Stimulated activated CD4-positive, alpha-beta T cell treated with anti-CD3 and anti-CD28 coated beads, TNF-alpha, amount 100 ng/mL, for 1 hour (primary cell): ENCODE data around the gene RALY.

Source experiments
- DNase-seq, 3 donors: peaks; one replicate each; pipeline ENCODE4 v3.0.0-alpha.2; 2020; ENCODE audit warnings: low read depth in 3 of 3, low spot score in 1 of 3

RALY gene

DNA sequence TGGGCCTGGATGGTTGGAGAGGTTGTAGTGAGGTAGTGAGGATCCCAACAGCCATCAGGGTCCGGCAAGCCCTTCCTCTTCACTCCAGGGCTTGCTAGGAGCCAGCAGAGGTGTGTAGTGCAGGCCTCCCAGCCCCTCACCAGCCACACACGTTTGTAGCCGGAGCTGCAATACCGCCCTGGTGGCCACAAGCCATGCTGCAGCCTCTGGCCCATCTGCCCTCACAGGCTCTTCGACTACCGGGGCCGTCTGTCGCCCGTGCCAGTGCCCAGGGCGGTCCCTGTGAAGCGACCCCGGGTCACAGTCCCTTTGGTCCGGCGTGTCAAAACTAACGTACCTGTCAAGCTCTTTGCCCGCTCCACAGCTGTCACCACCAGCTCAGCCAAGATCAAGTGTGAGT is 81.9 kb downstream of the RALY start:
- DNase-seq = no peak

DNA sequence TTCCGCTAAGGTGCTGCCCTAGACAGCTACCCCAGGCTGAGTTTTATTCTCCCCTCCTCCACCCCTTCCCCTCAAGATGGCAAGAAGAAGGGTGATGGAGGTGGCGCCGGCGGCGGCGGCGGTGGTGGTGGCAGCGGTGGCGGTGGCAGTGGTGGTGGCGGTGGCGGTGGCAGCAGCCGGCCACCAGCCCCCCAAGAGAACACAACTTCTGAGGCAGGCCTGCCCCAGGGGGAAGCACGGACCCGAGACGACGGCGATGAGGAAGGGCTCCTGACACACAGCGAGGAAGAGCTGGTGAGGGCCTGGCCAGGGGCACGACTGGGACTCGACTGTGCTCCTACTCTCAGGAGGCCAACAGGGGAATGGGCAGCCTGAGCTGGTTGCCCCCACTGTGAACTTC is 83.2 kb downstream of the RALY start:
- DNase-seq = no peak

DNA sequence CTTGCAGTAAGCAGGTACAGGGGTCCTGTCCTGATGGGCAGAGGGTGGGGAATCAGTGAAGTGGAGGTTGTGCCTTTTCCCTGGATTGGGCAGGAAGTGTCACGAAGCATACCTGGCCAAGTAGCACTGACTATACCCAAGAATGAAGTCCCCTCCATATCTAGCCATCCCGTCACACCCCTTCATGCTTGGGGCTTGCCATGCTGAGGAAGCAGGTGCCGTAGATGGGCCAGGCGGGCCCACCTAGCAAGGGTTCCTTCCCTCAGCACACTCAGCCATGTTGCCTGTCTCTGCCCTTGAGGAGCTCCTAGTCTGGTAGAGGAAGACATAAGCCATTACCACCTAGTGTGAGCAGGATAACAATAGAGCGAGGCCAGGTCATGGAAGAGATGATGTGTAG is 84.8 kb downstream of the RALY start:
- DNase-seq = no peak

DNA sequence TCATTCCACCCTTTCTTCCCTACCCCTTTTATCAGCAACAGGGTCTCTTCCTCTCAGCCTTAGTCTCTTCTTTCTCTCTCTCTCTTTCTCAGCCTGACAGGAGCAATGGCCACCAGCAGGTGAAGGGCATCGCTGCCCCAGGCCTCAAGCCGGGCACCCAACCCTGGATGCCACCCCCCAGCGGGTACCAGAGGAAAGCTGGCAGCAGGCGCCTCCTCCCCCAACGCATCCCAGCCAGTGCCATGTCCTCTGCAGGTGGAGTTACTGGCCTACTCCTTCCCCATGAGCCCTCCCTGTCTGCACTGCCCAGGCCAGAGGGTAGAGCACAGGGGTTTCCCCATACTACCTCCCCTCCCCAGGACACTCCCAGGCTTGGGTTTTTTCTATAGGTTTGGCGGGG is 86.1 kb downstream of the RALY start:
- DNase-seq = no peak

DNA sequence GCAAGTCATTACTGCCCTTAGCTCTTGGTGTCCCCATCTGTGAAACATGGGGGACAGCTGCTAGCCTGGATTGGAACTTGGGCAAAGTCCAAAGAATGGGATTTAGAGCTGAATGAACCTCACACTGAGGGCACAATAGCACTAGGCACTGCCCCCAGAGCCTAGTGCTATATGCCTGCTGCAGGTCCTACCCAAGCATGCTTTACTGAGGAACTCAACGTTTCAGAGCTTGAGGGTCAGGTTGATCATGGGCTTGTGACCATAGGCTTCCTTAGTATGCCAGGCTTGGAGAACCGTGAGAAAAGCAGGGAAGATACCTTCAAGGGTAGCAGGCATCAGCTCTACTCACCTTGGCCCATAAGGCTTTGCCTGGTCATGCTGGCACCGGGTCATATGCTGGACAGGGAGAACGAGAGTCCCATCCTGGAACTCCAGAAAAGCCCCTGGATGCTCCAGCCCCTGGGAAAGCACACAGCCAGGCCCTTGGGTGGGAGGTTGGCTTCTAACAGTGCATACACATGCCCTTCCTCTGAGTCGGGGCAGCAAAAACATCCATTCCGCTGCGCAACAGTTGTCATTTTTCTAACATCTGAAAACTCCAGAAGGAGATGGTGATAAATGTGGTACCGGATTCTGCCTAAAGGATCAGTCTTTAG is 88.6 kb downstream of the RALY start:
- DNase-seq = no peak

DNA sequence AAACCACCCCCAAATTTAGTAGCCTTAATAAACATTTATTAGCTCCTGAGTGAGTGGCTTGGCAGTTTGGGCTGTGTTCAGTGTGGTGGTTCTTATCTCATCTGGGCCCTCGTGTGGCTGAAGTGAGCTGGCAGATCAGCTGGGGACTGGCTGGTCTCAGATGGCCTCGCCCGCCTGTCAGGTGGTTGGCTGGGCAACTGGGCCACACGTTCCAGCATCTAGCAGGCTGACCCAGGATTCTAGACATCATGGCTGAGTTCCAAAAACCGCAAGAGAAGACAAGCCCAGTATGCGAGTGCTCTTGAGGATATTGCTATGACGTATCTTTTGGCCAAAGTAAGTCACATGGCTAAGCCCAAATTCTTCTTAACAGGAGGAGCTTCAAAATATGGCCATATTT is 89.4 kb downstream of the RALY start:
- DNase-seq = no peak

DNA sequence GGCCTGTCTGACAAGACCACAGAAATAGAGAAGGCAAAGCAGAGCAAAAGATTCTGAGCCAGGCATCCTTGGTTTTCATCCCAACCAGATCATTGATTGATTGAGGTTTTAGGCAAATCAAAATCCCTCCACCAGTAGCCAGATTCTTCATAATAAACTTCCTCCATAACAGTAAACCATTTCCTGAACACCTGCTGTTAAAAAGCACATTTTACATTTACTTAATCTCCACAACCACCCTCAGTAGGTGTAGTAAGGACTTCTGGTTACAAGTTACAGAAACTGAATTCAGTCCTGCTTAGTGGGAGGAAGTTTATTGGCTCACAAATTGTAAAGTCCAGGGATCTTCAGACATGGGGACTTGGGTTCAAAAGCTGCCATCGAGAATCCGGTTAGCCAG is 90.1 kb downstream of the RALY start:
- DNase-seq = no peak

DNA sequence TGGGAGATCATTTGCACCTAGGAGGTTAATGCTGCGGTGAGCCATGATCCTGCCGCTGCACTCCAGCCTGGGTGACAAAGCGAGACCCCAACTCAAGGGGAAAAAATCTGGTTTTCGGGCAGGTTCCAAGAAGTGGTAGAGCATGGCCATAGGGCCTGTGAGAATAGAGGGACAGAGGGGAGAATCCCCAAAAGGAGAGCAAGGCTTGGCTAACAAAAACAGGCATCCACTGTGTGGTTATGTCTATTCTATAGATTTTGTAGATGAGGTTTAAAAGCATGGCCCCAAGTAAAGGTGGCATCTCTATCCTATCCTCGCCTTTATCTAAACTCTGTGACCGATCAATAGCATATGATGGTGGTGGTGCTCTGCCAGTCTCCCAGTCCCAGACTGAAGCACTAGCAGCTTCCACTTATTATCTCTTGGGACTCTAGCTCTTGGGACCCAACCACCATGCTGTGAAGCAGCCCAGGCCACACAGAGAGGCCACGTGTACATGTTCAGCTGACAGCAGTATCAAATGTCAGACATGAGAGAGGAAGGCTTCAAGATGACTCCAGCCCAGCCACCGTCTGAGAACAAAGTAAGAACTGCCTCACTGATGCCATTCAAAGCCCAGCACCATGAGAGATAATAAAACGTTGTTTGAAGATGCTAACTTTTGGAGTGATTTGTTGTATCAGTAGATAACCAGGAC is 90.7 kb downstream of the RALY start:
- DNase-seq = no peak

DNA sequence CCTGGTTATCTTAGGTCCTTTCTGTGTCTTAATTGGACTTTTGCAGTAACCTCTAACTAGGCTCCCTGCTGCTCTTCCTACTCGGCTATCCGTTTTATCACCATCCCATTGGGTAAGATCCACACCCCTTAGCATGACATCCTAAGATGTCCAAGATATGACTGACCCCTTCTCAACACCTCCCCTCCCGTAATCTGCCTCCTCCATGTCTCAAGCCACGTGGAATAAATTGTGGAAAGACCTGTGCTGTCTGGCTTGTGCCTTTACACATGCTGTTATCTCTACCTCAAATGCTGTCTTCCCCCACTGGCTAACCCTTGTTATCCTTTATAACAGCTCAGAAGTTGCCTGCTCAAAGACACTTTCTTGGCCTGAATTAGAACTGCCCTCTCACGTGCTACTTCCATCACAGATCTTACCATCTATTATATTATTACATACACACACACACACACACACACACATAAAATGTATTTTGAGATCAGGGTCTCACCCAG is 91.9 kb downstream of the RALY start:
- no peak for DNase-seq

DNA sequence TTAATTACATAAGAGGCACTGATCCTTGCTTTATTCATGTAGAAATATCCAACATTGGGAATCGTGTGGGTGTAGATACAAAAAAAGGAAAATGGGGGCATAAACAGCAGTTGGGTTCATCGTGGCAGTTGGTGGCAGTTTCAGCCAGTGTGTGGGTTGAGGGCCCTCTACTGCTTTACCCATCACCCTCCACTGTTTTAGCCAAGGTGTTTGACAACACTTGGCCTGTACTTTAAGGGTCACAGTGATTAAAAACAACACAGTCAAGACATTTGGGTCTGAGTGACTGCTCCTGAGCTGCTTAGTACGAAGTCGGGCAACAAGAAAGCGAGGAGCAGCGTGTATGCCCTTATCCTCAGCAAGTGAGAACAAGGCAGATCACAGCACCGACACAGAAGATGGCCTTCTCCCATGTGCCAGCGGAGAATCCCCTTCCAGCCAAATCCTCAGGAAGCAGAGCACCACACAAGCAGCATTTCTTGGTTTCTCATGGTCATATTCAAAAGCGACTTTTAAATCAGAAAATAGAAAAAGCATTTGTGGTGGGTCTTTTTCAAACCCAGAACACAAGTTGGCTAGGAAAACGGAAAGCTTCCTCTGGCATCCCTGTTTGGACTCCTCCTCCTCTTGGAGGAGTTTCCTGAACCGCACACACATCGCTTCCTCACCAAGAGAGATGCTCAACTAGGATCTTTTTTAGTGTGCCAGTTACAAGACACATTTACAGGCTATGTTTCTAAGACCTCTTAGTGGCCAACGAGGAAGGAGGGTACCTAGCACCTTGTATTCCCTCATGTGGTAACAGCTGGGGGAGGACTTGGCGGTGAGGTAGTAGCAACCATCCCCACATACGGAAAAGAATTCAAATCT is 94.8 kb downstream of the RALY start:
- no peak for DNase-seq

DNA sequence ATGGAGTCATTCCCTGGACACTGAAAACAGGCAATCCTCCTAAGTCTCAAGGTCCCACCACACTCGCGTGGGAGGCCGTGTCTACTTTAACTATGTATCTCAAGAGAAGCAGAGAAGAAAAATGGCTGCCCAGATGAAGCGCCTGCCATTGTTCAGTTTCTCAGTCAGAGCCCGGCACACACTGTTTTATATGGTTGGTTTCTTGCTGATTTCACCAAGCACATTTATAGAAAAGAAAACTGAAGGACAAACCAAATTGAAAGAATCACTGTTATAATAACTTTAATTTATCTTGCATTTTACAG is 95.4 kb downstream of the RALY start:
- no peak for DNase-seq

DNA sequence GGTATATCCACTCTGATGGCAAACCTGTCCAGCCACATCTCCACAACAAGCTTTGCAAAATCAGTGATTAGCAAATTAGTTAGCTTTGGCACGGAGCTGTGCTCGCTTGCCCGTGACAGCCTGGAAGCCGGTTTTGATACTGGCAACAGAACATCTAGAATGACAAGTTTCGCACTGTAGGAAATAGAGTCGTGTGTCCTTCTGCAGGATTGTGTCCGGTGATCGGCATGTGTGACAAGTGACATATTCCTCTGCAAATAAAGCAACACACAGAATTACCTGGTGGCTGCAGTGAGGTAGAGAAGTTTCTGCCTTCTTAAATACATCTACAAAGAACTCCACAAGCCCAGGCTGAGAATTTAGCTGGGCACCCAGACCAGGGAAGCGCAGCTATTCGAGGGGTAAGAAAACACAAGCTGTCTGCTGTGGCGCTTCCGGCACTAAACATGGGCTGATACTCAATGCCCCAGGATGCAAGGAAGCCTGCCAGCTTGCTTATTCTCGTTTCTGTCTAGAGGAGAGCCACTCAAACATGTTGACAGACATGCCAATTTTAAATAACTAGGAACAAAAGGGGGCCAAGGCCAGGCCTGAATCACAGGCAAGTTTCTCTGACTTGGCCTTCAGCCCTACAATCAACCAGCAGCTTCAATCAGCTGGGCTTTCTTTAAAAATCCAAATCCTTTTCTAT is 96.1 kb downstream of the RALY start:
- DNase-seq = no peak

DNA sequence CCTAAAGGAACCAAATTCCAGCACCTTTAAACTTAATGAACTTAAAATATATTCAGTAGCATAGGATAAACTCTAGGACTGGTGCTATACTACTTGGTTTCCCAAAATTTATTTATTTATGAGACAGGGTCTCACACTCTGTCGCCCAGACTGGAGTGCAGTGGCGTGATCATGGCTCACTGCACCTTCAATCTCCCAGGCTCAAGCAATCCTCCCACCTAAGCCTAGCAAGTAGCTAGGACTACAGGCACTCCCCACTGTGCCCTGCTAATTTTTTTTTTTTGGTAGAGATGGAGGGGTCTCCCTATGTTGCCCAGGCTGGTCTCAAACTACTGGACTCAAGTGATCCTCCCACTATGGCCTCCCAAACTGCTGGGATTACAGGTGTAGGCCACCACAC is 96.9 kb downstream of the RALY start:
- DNase-seq = no peak

DNA sequence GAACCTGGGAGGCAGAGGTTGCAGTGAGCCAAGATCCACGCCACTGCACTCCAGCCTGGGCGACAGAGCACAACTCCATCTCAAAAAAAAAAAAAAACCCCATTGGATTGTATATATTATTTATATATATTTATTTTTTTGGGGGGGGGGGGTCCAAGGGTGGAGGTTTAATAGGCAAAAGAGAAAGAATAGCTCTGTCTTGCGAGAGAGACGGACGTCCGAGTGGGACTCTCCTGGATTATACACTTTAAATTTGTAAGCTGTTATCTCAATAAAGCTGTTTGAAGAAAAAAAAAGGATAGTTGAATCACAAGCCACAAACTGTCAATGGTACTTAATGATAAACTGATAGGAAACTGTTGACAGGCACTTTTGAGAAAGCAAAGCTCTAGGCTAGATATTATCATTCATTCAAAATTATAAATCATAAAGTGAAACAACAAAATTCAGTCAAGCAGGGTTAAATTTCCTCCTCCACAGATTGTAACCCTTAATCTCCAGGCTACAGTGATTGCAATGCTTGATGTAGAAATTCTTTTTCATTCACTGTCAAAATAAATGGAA is 98.0 kb downstream of the RALY start:
- DNase-seq = no peak

DNA sequence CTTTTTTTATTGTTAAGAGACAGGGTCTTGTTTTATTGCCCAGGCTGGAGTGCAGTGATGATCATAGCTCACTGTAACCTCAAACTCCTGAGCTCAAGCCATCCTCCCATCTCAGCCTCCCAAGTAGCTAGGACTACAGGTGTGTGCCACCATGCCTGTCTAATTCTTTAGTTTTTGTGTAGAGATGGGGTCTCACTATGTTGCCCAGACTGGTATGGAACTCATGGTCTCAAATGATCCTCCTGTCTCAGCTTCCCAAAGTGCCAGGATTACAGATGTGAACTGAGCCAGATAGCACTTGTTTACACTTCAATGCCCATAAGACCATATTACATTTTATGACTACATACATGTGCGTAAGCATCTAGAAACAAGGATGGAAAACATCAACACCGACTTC is 100.2 kb downstream of the RALY start:
- DNase-seq = no peak

DNA sequence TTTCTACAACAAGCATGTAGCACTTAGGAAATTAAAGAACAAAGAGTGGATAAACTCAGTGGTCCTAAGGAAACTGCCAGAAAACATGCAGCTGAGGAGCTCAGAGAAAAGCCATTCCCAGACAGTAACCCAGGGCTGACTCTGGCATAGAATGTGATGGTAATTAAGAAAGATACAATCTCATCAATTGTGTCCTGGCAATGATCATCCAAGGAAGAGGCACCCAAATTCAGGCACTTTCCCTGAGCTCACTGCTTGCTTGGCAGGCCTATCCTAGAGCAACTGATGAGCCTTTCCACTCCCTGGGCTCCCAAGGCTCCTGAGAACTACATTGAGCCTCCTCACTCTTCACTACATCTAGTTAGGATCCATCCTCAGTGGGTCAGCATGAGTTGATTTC is 102.1 kb downstream of the RALY start:
- DNase-seq = no peak

DNA sequence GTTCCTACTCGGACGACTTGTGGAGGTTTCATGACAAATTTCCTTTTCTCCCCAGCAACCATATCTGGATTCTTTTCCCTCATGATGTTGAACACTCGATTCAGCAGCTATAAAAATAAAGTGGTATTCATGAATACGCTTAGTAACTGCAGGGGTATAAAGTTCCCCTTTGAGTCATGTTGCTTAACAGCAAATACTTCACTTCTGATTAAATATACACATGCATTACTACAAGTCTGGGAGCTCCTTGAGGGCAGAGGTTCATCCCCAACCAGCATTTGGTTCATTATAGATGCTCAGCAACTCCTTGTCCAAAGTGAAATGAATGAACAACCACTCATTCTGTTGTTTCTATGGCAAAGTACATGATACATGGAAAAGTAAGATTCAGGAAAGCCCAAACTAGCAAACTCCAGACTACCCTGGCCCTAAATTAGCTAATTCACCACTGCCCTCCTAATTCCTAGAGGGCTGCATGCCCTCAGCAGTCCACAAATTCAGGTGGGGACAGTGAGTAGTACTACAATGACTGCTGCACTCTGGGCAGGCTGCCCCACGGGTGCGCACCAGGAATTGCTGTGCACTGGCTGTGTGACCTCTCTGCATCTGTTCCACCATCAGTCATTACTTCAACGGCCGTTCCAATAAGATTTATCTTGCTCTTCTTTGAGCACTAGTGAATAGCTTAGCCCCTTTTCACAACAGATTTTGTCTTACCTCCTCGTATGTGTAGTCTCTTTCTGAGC is 103.2 kb downstream of the RALY start:
- no peak for DNase-seq

DNA sequence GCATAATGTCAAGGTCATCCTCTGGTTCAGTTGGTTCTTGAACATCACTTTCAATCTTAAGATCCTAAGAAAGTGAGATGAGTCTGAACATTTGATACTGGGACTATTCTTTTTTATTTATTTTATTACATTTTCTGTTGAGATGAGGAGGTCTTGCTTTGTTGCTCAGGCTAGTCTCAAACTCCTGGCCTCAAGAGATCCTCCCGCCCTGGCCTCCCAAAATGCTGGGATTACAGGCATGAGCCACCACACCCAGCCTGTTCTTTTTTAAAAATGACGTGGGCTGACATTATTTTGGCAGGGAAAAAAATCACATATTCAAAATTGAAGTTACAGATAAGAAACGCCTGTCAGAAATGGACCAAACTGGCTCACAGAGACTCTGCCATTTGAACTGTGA is 104.9 kb downstream of the RALY start:
- DNase-seq = no peak

DNA sequence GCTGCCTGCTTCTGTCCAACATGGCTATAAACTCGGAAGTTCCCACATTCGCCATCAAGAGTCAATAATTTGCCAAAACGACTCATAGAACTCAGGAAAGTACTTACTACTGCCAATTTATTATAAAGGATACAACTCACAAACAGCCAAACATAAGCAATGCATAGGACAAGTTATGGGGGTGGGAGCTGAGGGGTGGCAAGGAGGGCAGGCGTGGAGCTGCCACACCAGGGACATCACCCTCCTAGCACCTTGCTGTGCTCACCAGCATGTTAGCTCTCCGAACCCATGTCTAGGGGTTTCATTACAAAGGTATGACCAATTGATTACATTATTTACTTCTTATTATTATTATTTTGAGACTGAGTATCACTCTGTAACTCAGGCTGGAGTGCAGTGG is 106.0 kb downstream of the RALY start:
- DNase-seq = no peak

DNA sequence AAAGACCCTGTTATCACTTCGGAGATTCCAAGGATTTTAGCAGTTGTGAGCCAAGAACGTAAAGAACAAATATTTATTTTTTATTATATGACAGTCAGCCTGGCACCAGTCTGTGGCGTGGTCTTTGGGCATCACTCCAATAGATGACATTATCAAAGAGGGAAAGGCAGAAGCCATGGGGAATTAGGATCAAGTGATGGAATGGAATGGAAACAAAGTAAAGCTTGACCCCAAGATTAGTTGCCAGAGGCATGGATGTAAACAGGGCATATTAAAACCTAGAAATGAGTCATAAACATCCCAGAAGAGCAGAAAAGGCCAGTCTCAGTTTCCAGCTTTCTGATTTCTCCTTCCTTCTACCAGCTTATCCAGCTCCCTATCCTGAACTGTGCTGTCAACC is 106.9 kb downstream of the RALY start:
- DNase-seq = no peak

DNA sequence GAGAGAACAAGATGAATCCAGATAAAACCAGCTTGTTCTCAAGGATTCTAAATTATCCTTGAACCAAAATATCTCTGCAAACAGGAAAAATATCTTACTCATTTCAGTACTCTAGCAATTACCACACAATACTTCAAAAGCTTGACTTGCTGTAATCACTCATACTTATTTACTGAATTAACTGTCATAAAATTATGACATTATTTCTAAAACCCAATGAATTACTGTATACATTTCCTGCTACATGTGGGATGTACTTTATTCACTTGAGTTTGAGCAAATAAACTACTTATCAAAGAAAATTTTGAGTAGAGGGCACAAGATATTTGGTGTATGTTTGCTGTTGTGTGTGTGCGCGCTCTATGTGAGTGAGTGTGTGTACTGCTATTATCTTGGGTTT is 108.6 kb downstream of the RALY start:
- no peak for DNase-seq
